Esophagus (tissue), 2 donors: ENCODE data around the gene ARRDC5. TPM values are rescaled to one million over a fixed set of nuclear protein-coding genes. Genes with fewer than 3 reads are reported as not detected.
A peak's percentile ranks its signal among the peaks of the same experiment; 100 is the strongest.

Experiments used
- H3K27ac ChIP-seq, 2 donors: one replicate each; pipeline ENCODE4 v1.5.1; 2013; ENCODE audit warnings: low read depth in 2 of 2, mild to moderate bottlenecking in 2 of 2, inconsistent platforms in 1 of 2, low read length in 1 of 2, moderate library complexity in 1 of 2
- H3K27me3 ChIP-seq, 2 donors: one replicate each; pipeline ENCODE4 v1.6.1; 2013; ENCODE audit warnings: low read length in 2 of 2, control low read depth in 1 of 2, mild to moderate bottlenecking in 1 of 2; ENCODE audit not compliant: insufficient read depth in 2 of 2, control insufficient read depth in 1 of 2
- H3K36me3 ChIP-seq, 2 donors: one replicate each; pipeline ENCODE4 v1.6.1; 2013; ENCODE audit warnings: low read length in 1 of 2; ENCODE audit not compliant: control insufficient read depth in 2 of 2, insufficient read depth in 2 of 2
- H3K4me1 ChIP-seq, 2 donors: one replicate each; pipeline ENCODE4 v1.6.1; 2013; ENCODE audit warnings: low read length in 1 of 2; ENCODE audit not compliant: control insufficient read depth in 2 of 2, insufficient read depth in 2 of 2
- H3K4me3 ChIP-seq, 2 donors: one replicate each; pipeline ENCODE4 v1.5.1; 2013; ENCODE audit warnings: low read length in 2 of 2, mild to moderate bottlenecking in 2 of 2, low read depth in 1 of 2, moderate library complexity in 1 of 2
- H3K9me3 ChIP-seq, 2 donors: one replicate each; pipeline ENCODE4 v1.6.1; 2013; ENCODE audit warnings: mild to moderate bottlenecking in 2 of 2, low read depth in 1 of 2, low read length in 1 of 2, moderate library complexity in 1 of 2; ENCODE audit not compliant: control insufficient read depth in 2 of 2, insufficient read depth in 1 of 2
- WGBS, 2 donors: extraction: QIAGEN DNeasy Blood & Tissue Kit; methylation state at CpG; one replicate each; pipeline ENCODE4 v1.1.7; 2013; 5-methylcytosine and 5-hydroxymethylcytosine counted together
- polyA plus RNA-seq, 2 donors: library from polyadenylated mRNA; stranded (reverse); fragments of 200-250 nt; gene quantifications; one replicate each; pipeline ENCODE4 v1.2.3, GENCODE V29; 2013
- donor health status: healthy with polysubstance abuse.
- donor health status: Bipolar disorder and iron deficiency.

ARRDC5 gene
- polyA plus RNA-seq, 2 donors = 0.08 to 0.31 TPM

GRCh38 chr19:4930664-4931063 is 28.0 kb upstream of the ARRDC5 start:
- Histone ChIP-seq H3K4me1 (no peaks in the 10 kb centered on the region), H3K9me3 (no peaks in the 10 kb centered on the region), H3K27me3 (no peaks in the 10 kb centered on the region), H3K36me3 (peaks cover 0 to 7% of the 10 kb centered on the region in 2 donors), H3K27ac (no peak overlapping the region), H3K4me3 (no peak overlapping the region)
- WGBS, 2 donors = 90 to 93% methylated on average over 28 of the region's 28 CpGs

GRCh38 chr19:4929186-4929585 is 26.5 kb upstream of the ARRDC5 start:
- Histone ChIP-seq H3K4me3 (no peak overlapping the region), H3K36me3 (peaks cover 0 to 4% of the 10 kb centered on the region in 2 donors), H3K9me3 (no peaks in the 10 kb centered on the region), H3K27me3 (no peaks in the 10 kb centered on the region), H3K27ac (no peak overlapping the region), H3K4me1 (no peaks in the 10 kb centered on the region)
- 92 to 95% methylated on average over 22 of the region's 22 CpGs for WGBS, 2 donors

- Histone ChIP-seq H3K4me3 (no peak overlapping the region), H3K36me3 (peaks cover 0 to 5% of the 10 kb centered on the region in 2 donors), H3K27ac (no peak overlapping the region), H3K9me3 (no peaks in the 10 kb centered on the region), H3K4me1 (no peaks in the 10 kb centered on the region), H3K27me3 (no peaks in the 10 kb centered on the region)
- WGBS, 2 donors = 93 to 94% methylated on average over 21 of the region's 21 CpGs
These were observed 20.6 kb upstream of the ARRDC5 start for GRCh38 chr19:4923276-4923747.

GRCh38 chr19:4922530-4923275 is 20.0 kb upstream of the ARRDC5 start:
- Histone ChIP-seq H3K27ac (no peak overlapping the region), H3K36me3 (peaks cover 0 to 5% of the 10 kb centered on the region in 2 donors), H3K9me3 (no peaks in the 10 kb centered on the region), H3K4me3 (no peak overlapping the region), H3K27me3 (no peaks in the 10 kb centered on the region), H3K4me1 (no peaks in the 10 kb centered on the region)
- 90 to 93% methylated on average over 22 of the region's 22 CpGs for WGBS, 2 donors

GRCh38 chr19:4916292-4917082 is 13.8 kb upstream of the ARRDC5 start:
- Histone ChIP-seq H3K9me3 (no peaks in the 10 kb centered on the region), H3K27me3 (no peaks in the 10 kb centered on the region), H3K36me3 (no peaks in the 10 kb centered on the region), H3K27ac (peak overlapping the region; percentile 38 to 52), H3K4me3 (peak overlapping the region in 1 of 2 donors; percentile 38), H3K4me1 (peaks cover 0 to 12% of the 10 kb centered on the region in 2 donors)
- WGBS, 2 donors = 73 to 74% methylated on average over 32 to 41 of the region's 41 CpGs

- no peaks in the 10 kb centered on the region for H3K27me3 ChIP-seq
- peak overlapping the region; percentile 81 to 94 for H3K27ac ChIP-seq
- peak overlapping the region; percentile 8 to 23 for H3K4me3 ChIP-seq
- H3K36me3 ChIP-seq = no peaks in the 10 kb centered on the region
- no peaks in the 10 kb centered on the region for H3K9me3 ChIP-seq
- H3K4me1 ChIP-seq = peaks cover 0 to 21% of the 10 kb centered on the region in 2 donors
- 45 to 50% methylated on average over 23 of the region's 23 CpGs for WGBS, 2 donors
These were observed 12.2 kb upstream of the ARRDC5 start for GRCh38 chr19:4914736-4915501.

- Histone ChIP-seq H3K36me3 (no peaks in the 10 kb centered on the region), H3K4me1 (peaks cover 3 to 24% of the 10 kb centered on the region in 2 donors), H3K9me3 (no peaks in the 10 kb centered on the region), H3K27ac (peak overlapping the region; percentile 81 to 94), H3K27me3 (no peaks in the 10 kb centered on the region), H3K4me3 (peak overlapping the region; percentile 4 to 23)
- WGBS, 2 donors = 71% methylated on average over 24 of the region's 24 CpGs
These were observed 11.5 kb upstream of the ARRDC5 start for GRCh38 chr19:4913996-4914735.

- Histone ChIP-seq H3K4me3 (peak overlapping the region; percentile 10 to 78), H3K4me1 (peaks cover 5 to 27% of the 10 kb centered on the region in 2 donors), H3K9me3 (no peaks in the 10 kb centered on the region), H3K36me3 (no peaks in the 10 kb centered on the region), H3K27ac (peak overlapping the region; percentile 81 to 87), H3K27me3 (no peaks in the 10 kb centered on the region)
- WGBS, 2 donors = 19% methylated on average over 29 of the region's 29 CpGs
These were observed 9.3 kb upstream of the ARRDC5 start for GRCh38 chr19:4911786-4912672.
